Measurements from ENCODE around the gene IKZF1. TPM values are rescaled to one million over a fixed set of nuclear protein-coding genes. Genes with fewer than 3 reads are reported as not detected.

The IKZF1 gene
- total and polyA plus RNA-seq, 12 donors, result 0.98 to 31.5 (median 9.4) TPM

GRCh38 chr7:50352282-50352681, 47.8 kb downstream of the IKZF1 start:
- H3K4me3 ChIP-seq, result no peak overlapping the region
- intact Hi-C loops (cut with DNase I), result no loop called here
- no peak for DNase-seq
- no peak for TF ChIP-seq POLR2A (IDR thresholded peaks at IDR 0.05)
- TF ChIP-seq, protein P1, sequence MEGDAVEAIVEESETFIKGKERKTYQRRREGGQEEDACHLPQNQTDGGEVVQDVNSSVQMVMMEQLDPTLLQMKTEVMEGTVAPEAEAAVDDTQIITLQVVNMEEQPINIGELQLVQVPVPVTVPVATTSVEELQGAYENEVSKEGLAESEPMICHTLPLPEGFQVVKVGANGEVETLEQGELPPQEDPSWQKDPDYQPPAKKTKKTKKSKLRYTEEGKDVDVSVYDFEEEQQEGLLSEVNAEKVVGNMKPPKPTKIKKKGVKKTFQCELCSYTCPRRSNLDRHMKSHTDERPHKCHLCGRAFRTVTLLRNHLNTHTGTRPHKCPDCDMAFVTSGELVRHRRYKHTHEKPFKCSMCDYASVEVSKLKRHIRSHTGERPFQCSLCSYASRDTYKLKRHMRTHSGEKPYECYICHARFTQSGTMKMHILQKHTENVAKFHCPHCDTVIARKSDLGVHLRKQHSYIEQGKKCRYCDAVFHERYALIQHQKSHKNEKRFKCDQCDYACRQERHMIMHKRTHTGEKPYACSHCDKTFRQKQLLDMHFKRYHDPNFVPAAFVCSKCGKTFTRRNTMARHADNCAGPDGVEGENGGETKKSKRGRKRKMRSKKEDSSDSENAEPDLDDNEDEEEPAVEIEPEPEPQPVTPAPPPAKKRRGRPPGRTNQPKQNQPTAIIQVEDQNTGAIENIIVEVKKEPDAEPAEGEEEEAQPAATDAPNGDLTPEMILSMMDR (IDR thresholded peaks at IDR 0.05), result no peak
- H3K27me3 ChIP-seq, result no peaks in the 10 kb centered on the region
- no peaks in the 10 kb centered on the region for H3K36me3 ChIP-seq (replicated peaks in 1 of 2)
- WGBS, 4 donors, result 48 to 56% (median 51%) methylated on average over 3 of the region's 3 CpGs
- H3K27ac ChIP-seq, result no peak overlapping the region
- no peaks in the 10 kb centered on the region for H3K4me1 ChIP-seq (replicated peaks in 1 of 2)
- no peaks in the 10 kb centered on the region for H3K9me3 ChIP-seq (replicated peaks in 1 of 3)

DNA sequence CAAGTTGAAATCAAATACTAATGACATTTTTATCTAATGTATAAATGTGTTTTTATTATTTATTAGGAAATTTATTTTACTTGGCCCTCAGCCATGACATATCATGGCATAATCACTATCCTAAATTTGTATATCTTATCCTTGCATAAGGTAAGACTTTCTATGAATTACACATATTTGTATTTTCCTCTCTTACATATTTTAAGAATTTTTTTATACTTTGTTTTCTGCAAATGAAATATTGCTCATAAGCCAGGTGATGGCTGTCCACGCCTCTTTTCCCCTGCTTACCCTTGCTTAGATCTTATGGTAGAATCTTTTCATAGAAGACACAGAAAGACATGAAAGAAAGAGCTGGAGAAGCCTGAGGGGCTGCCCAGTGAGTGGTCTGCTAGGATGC, 48.2 kb downstream of the IKZF1 start:
- intact Hi-C loops (cut with DNase I), result no loop called here
- TF ChIP-seq POLR2A (IDR thresholded peaks at IDR 0.05), result no peak
- TF ChIP-seq, protein P1 (IDR thresholded peaks at IDR 0.05), result no peak
- H3K27me3 ChIP-seq, result no peaks in the 10 kb centered on the region
- no peaks in the 10 kb centered on the region for H3K9me3 ChIP-seq (replicated peaks in 1 of 3)
- WGBS, 4 donors, result 85 to 88% (median 87%) methylated on average over 1 of the region's 1 CpG
- H3K4me1 ChIP-seq (replicated peaks in 1 of 2), result no peaks in the 10 kb centered on the region
- no peaks in the 10 kb centered on the region for H3K36me3 ChIP-seq (replicated peaks in 1 of 2)
- no peak overlapping the region for H3K4me3 ChIP-seq
- H3K27ac ChIP-seq, result no peak overlapping the region
- no peak for DNase-seq

DNA sequence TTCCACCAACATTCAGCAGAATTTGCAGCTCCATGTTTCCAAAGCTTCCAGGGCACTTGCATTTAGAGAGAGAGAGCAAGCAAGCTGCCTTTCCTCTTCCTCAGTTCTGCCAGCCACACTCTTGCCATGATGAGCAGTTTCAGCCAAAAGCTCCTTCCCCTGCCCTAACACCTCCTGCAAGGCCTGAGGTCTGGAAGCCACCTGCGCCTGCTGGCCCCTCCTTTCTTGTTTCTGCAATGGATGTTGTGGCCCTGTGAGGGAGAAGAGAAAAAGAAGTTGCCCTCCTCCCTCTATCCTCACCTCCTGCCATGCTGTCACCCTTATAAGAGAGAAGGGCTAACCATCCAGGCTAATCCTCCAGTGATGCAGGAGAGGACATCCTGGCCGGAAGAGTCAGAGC, 48.7 kb downstream of the IKZF1 start:
- Histone ChIP-seq H3K27me3 (no peaks in the 10 kb centered on the region), H3K36me3 (replicated peaks in 1 of 2) (no peaks in the 10 kb centered on the region), H3K27ac (no peak overlapping the region), H3K4me3 (no peak overlapping the region), H3K9me3 (replicated peaks in 1 of 3) (no peaks in the 10 kb centered on the region), H3K4me1 (replicated peaks in 1 of 2) (no peaks in the 10 kb centered on the region)
- no peak for TF ChIP-seq POLR2A (IDR thresholded peaks at IDR 0.05)
- TF ChIP-seq, protein P1 (IDR thresholded peaks at IDR 0.05), result no peak
- intact Hi-C loops (cut with DNase I), result no loop called here
- no peak for DNase-seq
- WGBS, 4 donors, result 80 to 90% (median 84%) methylated on average over 1 to 2 of the region's 2 CpGs

GRCh38 chr7:50353894-50354595, 49.5 kb downstream of the IKZF1 start:
- no peak for DNase-seq
- H3K4me1 ChIP-seq (replicated peaks in 1 of 2), result no peaks in the 10 kb centered on the region
- WGBS, 4 donors, result 67 to 76% (median 70%) methylated on average over 8 to 9 of the region's 9 CpGs
- H3K9me3 ChIP-seq (replicated peaks in 1 of 3), result no peaks in the 10 kb centered on the region
- H3K36me3 ChIP-seq (replicated peaks in 1 of 2), result no peaks in the 10 kb centered on the region
- no peak for TF ChIP-seq POLR2A (IDR thresholded peaks at IDR 0.05)
- TF ChIP-seq, protein P1 (IDR thresholded peaks at IDR 0.05), result no peak
- no peak overlapping the region for H3K27ac ChIP-seq
- H3K4me3 ChIP-seq, result no peak overlapping the region
- intact Hi-C loops (cut with DNase I), result no loop called here
- no peaks in the 10 kb centered on the region for H3K27me3 ChIP-seq

Data from adrenal gland (tissue), 12 donors.